K562 (cell line): Measurements from ENCODE around the gene MAP9. TPM values are rescaled to one million over a fixed set of nuclear protein-coding genes. Genes with fewer than 3 reads are reported as not detected.

ENCODE experiments used
- ATAC-seq: fragments of 200-7000 bp; cut with Tn5 transposase; 3 replicates; pipeline ENCODE4 v1.9.1; 2020; ENCODE audit warnings: moderate library complexity
- BruUV-seq: library from RNA; stranded (reverse); fragments of 400-500 nt; replicated peaks from 2 replicates; lab custom pipeline; 2021; lab: Mats Ljungman, UMichigan
- CTCF ChIA-PET: fragments of 300-600 bp; formaldehyde crosslinking; extraction: SDS; loops from one replicate; lab custom pipeline; 2021; ENCODE audit warnings: low intra/inter-chr PET ratio; lab: Yijun Ruan, JAX
- POLR2A ChIA-PET: fragments of 300-600, 350-650 bp; sonication (Branson Sonifier 250); formaldehyde crosslinking; extraction: SDS; loops from one replicate; lab custom pipeline; 2021; ENCODE audit warnings: antibody characterized with exemption, inconsistent platforms; lab: Yijun Ruan, JAX
- DNase-seq, 4 experiments: peaks; one replicate each; pipeline versions ENCODE4 v3.0.0 to v3.0.0-alpha.2; 2011 to 2018; ENCODE audit warnings: low spot score in 3 of 4, mixed read lengths in 3 of 4; ENCODE audit errors: extremely low read depth in 1 of 4
- FAIRE-seq: peaks from 2 replicates; lab custom pipeline; 2011; peaks lifted over from hg19 to GRCh38; lab: Jason Lieb, UNC
- H2AFZ ChIP-seq: 2 replicates; pipeline ENCODE4 v1.6.0; 2011; ENCODE audit warnings: low read depth, low read length, control low read depth, inconsistent platforms
- H3K27ac ChIP-seq: fragments of 200-600 bp; 3 replicates; pipeline ENCODE4 v1.8.0; 2011; ENCODE audit warnings: low read depth, mild to moderate bottlenecking, control low read depth, inconsistent platforms, low read length, moderate library complexity, mixed read lengths; ENCODE audit errors: extremely low read depth
- H3K27me3 ChIP-seq, 2 experiments: fragments of 300-600 bp in 1 of 2; 2 replicates in 1 of 2; 3 replicates in 1 of 2; pipeline versions ENCODE4 v1.6.0 to v1.8.0; 2011; ENCODE audit warnings: inconsistent platforms in 2 of 2, low read length in 2 of 2, mild to moderate bottlenecking in 1 of 2, mixed read lengths in 1 of 2, moderate library complexity in 1 of 2; ENCODE audit not compliant: control insufficient read depth in 2 of 2, insufficient read depth in 2 of 2
- H3K36me3 ChIP-seq: fragments of 300-600 bp; 3 replicates; pipeline ENCODE4 v1.8.0; 2011; ENCODE audit warnings: mild to moderate bottlenecking, low read length, inconsistent platforms; ENCODE audit not compliant: control insufficient read depth, insufficient read depth
- H3K4me1 ChIP-seq, 2 experiments: fragments of 200-600 bp in 1 of 2; replicated peaks in 1 of 2; 2 replicates in 1 of 2; 3 replicates in 1 of 2; pipeline versions ENCODE4 v1.5.1 to v1.8.0; 2011; ENCODE audit warnings: inconsistent platforms in 2 of 2, low read length in 2 of 2, mild to moderate bottlenecking in 1 of 2, mixed read lengths in 1 of 2, moderate library complexity in 1 of 2; ENCODE audit not compliant: control insufficient read depth in 2 of 2, insufficient read depth in 2 of 2
- H3K4me2 ChIP-seq: 2 replicates; pipeline ENCODE4 v1.6.1; 2011; ENCODE audit warnings: low read length, control low read depth, inconsistent platforms, mixed read lengths; ENCODE audit not compliant: insufficient read depth
- H3K4me3 ChIP-seq: fragments of 200-600 bp; sonication (generic), shearing (Covaris generic); 2 replicates; pipeline ENCODE4 v1.5.1; 2016; ENCODE audit warnings: control low read depth, inconsistent platforms
- H3K79me2 ChIP-seq: fragments of 200-600 bp; 3 replicates; pipeline ENCODE4 v1.8.0; 2011; ENCODE audit warnings: low read length, inconsistent platforms; ENCODE audit not compliant: control insufficient read depth, insufficient read depth
- H3K9ac ChIP-seq, 2 experiments: 2 replicates each; pipeline versions ENCODE4 v1.6.0 to v1.6.1; 2011; ENCODE audit warnings: low read depth in 2 of 2, low read length in 2 of 2, control low read depth in 1 of 2, inconsistent platforms in 1 of 2, mild to moderate bottlenecking in 1 of 2, mixed read lengths in 1 of 2; ENCODE audit not compliant: insufficient read depth in 1 of 2
- H3K9me1 ChIP-seq: one replicate; pipeline ENCODE4 v1.6.0; 2011; ENCODE audit warnings: inconsistent platforms, mild to moderate bottlenecking, low read length, moderate library complexity; ENCODE audit not compliant: control insufficient read depth, insufficient read depth
- H3K9me3 ChIP-seq: replicated peaks from 2 replicates; pipeline ENCODE4 v1.5.1; 2011; ENCODE audit warnings: low read depth, low read length, inconsistent platforms; ENCODE audit not compliant: control insufficient read depth, insufficient read depth
- H4K20me1 ChIP-seq: replicated peaks from 2 replicates; pipeline ENCODE4 v1.6.1; 2011; ENCODE audit warnings: low read length, inconsistent platforms, mixed read lengths; ENCODE audit not compliant: control insufficient read depth, insufficient read depth
- FOXJ2 ChIP-seq: fragments of 200-800 bp; sonication (Bioruptor generic); IDR thresholded peaks from 2 replicates; pipeline ENCODE4 v1.6.1; 2016; ENCODE audit warnings: missing genetic modification characterization, missing compliant biosample characterization
- WGBS: fragments of 100-300 bp; shearing (Covaris generic); methylation state at CpG from one replicate; pipeline ENCODE4 v1.1.6; 2016; ENCODE audit warnings: low coverage, mixed read lengths; ENCODE audit not compliant: insufficient coverage; ENCODE audit errors: missing lambda C conversion rate; 5-methylcytosine and 5-hydroxymethylcytosine counted together
- in situ Hi-C: fragments of 300-500 bp; cut with MboI; formaldehyde crosslinking; loops from 4 replicates; pipeline ENCODE4 v1.15.0; 2018; ENCODE audit warnings: inconsistent platforms, mixed read lengths
- intact Hi-C: fragments of 100-400 bp; cut with micrococcal nuclease; formaldehyde crosslinking; loops from 2 replicates; pipeline ENCODE4 v1.14.2; 2022
- polyA plus RNA-seq, 8 experiments: library from polyadenylated mRNA; depleted of rRNA in 4 of 8; stranded (reverse) in 5 of 8; unstranded in 3 of 8; fragments of >200 nt; fragmentation: Nextera tagmentation in 2 of 8; fragmentation: Illumina TruSeq in 1 of 8; extraction: Ambion mirVana in 2 of 8; extraction: Trizol in 1 of 8; gene quantifications; 2 replicates each; pipeline versions ENCODE4 v1.2.1 to v1.2.3, GENCODE V29; 2011 to 2014; ENCODE audit warnings: inconsistent platforms in 1 of 8, missing spikeins in 1 of 8
- total RNA-seq, 7 experiments: library from RNA; depleted of rRNA in 6 of 7; stranded (reverse); fragments of >200 nt in 6 of 7; fragmentation: Illumina TruSeq in 2 of 7; extraction: Trizol in 2 of 7; gene quantifications; 2 replicates each; pipeline versions ENCODE4 v1.2.1 to v1.2.3, GENCODE V29; 2011 to 2021; ENCODE audit warnings: low replicate concordance in 1 of 7
- TF ChIP-seq, protein P1 (sequence below), 2 experiments: fragments of 450-650 bp; IDR thresholded peaks; 2 replicates each; pipeline ENCODE4 v1.6.1; 2016; ENCODE audit warnings: mild to moderate bottlenecking in 2 of 2, borderline replicate concordance in 1 of 2, low read depth in 1 of 2, moderate library complexity in 1 of 2

The MAP9 gene
- total and polyA plus RNA-seq, 9 of the 15 experiments (the other 6 are each of a cell fraction or from before 2014, with no cell fraction given) = 0.04 to 0.09 TPM; not detected in 7

DNA sequence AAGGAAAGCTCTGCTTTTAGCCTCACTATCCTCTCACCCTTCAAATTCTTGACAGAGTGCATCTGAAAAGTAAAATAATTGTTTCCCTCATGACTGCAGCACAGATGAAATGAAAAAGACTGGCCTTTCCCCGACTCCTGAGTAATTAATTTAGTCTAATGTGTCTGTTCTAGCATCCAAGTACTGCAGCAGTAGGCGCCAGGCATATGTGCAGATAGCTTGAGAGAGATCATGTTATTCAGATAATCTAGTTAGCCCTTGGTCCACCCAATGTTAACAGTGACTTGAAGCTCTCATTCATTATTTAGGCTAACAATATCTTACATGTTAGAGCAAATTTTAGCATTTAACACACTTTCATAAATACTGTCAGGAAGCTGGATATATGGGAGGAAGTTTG is 54.0 kb downstream of the MAP9 start:
- Histone ChIP-seq H3K79me2 (no peaks in the 10 kb centered on the region), H3K4me3 (no peak overlapping the region), H3K4me1 (no peaks in the 10 kb centered on the region), H3K27ac (no peak overlapping the region), H3K27me3 (no peaks in the 10 kb centered on the region), H4K20me1 (no peaks in the 10 kb centered on the region), H2AFZ (no peak overlapping the region), H3K9ac (no peak overlapping the region), H3K9me1 (no peaks in the 10 kb centered on the region), H3K9me3 (no peaks in the 10 kb centered on the region), H3K36me3 (no peaks in the 10 kb centered on the region), H3K4me2 (no peak overlapping the region)
- 4% methylated on average over 2 of the region's 2 CpGs for WGBS
- POLR2A ChIA-PET = no interaction called here
- CTCF ChIA-PET = no interaction called here
- ATAC-seq (no peak), FAIRE-seq (no peak), DNase-seq (no peak)
- in situ Hi-C loops (no loop called here), intact Hi-C loops (no loop called here)
- no TSS peak for BruUV-seq
- TF ChIP-seq, protein P1, sequence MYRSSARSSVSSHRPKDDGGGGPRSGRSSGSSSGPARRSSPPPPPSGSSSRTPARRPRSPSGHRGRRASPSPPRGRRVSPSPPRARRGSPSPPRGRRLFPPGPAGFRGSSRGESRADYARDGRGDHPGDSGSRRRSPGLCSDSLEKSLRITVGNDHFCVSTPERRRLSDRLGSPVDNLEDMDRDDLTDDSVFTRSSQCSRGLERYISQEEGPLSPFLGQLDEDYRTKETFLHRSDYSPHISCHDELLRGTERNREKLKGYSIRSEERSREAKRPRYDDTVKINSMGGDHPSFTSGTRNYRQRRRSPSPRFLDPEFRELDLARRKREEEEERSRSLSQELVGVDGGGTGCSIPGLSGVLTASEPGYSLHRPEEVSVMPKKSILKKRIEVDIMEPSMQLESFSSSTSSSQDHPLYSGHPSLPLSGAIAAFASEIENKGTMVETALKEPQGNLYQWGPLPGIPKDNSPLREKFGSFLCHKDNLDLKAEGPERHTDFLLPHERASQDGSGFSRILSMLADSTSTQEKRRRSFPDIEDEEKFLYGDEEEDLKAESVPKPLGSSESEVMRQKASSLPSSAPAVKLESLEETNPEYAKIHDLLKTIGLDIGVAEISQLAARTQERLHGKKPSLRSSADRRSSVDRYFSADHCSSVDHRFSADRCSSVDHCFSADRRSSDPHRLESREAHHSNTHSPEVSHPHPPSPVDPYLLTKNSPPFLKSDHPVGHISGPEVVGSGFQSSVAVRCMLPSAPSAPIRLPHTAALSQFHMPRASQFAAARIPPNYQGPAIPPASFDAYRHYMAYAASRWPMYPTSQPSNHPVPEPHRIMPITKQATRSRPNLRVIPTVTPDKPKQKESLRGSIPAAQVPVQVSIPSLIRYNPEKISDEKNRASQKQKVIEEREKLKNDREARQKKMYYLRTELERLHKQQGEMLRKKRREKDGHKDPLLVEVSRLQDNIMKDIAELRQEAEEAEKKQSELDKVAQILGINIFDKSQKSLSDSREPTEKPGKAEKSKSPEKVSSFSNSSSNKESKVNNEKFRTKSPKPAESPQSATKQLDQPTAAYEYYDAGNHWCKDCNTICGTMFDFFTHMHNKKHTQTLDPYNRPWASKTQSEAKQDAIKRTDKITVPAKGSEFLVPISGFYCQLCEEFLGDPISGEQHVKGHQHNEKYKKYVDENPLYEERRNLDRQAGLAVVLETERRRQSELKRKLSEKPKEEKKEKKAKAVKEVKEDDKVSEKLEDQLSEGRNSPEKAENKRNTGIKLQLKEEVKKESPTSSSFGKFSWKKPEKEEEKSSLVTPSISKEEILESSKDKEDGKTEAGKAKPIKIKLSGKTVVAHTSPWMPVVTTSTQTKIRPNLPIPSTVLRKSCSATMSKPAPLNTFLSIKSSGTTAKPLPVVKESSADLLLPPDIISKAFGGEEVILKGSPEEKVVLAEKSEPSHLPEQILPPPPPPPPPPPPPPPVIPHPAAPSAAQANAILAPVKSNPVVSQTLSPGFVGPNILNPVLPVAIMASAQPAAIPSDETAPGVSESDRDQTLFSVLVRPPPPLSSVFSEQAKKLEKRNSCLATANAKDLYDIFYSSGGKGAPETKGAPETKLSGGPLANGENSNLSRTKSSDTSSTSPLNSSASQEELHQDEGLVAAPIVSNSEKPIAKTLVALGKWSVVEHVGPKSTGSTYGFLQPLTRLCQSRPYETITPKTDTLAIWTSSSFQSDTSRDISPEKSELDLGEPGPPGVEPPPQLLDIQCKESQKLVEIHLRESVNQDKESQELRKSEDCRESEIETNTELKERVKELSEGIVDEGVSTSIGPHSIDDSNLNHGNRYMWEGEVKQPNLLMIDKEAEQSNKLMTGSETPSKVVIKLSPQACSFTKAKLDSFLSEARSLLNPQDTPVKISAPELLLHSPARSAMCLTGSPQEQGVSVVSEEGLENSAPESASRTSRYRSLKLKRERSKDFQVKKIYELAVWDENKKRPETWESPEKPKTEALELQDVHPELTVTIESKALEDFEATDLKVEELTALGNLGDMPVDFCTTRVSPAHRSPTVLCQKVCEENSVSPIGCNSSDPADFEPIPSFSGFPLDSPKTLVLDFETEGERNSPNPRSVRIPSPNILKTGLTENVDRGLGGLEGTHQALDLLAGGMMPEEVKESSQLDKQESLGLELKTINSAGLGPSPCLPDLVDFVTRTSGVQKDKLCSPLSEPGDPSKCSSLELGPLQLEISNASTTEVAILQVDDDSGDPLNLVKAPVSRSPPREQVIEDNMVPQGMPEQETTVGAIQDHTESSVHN (IDR thresholded peaks at IDR 0.05; ENCODE audit: borderline replicate concordance in 1 of 2, low read depth in 1 of 2) = no peak
- TF ChIP-seq FOXJ2 (tag) = no peak
